GM19467 (cell line): ENCODE data around the gene ZNF84.

Experiments
- ATAC-seq: cut with Tn5 transposase; IDR thresholded peaks from one replicate; pipeline ENCODE4 v1.9.1; 2021; ENCODE audit warnings: mild to moderate bottlenecking, moderate library complexity; ENCODE audit not compliant: unreplicated experiment

ZNF84 gene

GRCh38 chr12:133037207-133038005, at the start of gene ZNF84:
Gene ZNF84 (plus strand): TSS chr12:133037509. CDS start chr12:133041468, 3,959 bp downstream.
- ATAC-seq = peak; percentile 96

GRCh38 chr12:132998741-132999140, 38.6 kb upstream of the ZNF84 start:
- ATAC-seq = no peak

- no peak for ATAC-seq
These were observed 26.5 kb upstream of the ZNF84 start for GRCh38 chr12:133010657-133011297.

- no peak for ATAC-seq
These were observed 13.7 kb upstream of the ZNF84 start for GRCh38 chr12:133023566-133023965.

- ATAC-seq = no peak
These were observed 10.3 kb upstream of the ZNF84 start for GRCh38 chr12:133026996-133027395.

GRCh38 chr12:133038118-133038709, 905 bp downstream of the ZNF84 start:
- no peak for ATAC-seq

- no peak for ATAC-seq
These were observed 9.4 kb downstream of the ZNF84 start for GRCh38 chr12:133046698-133047097.

GRCh38 chr12:133057446-133057845, 20.1 kb downstream of the ZNF84 start:
- no peak for ATAC-seq

- ATAC-seq = no peak
These were observed 21.1 kb downstream of the ZNF84 start for GRCh38 chr12:133058203-133059113.

GRCh38 chr12:133061954-133062353, 24.6 kb downstream of the ZNF84 start:
- ATAC-seq = no peak

- no peak for ATAC-seq
These were observed 26.2 kb downstream of the ZNF84 start for GRCh38 chr12:133063556-133063955.

GRCh38 chr12:133073836-133074235, 36.5 kb downstream of the ZNF84 start:
- ATAC-seq = no peak

GRCh38 chr12:133080026-133080367, 42.7 kb downstream of the ZNF84 start:
- ATAC-seq = peak; percentile 80

- ATAC-seq = peak; percentile 68
These were observed 43.3 kb downstream of the ZNF84 start, which contains the start of gene ZNF140 for GRCh38 chr12:133080368-133081158. Gene ZNF140 (plus strand): TSS chr12:133080923. CDS start chr12:133081321, 398 bp downstream.

GRCh38 chr12:133081159-133081780, 44.0 kb downstream of the ZNF84 start:
- ATAC-seq = no peak

- no peak for ATAC-seq
These were observed 46.0 kb downstream of the ZNF84 start for GRCh38 chr12:133083345-133083744.

GRCh38 chr12:133105620-133106019, 68.3 kb downstream of the ZNF84 start:
- ATAC-seq = no peak

GRCh38 chr12:133106253-133106652, 68.9 kb downstream of the ZNF84 start:
- ATAC-seq = no peak

GRCh38 chr12:133107121-133107520, 69.8 kb downstream of the ZNF84 start:
- no peak for ATAC-seq

GRCh38 chr12:133108150-133108549, 70.8 kb downstream of the ZNF84 start:
- no peak for ATAC-seq
